ENCODE results near the gene HRC.

HRC gene

DNA sequence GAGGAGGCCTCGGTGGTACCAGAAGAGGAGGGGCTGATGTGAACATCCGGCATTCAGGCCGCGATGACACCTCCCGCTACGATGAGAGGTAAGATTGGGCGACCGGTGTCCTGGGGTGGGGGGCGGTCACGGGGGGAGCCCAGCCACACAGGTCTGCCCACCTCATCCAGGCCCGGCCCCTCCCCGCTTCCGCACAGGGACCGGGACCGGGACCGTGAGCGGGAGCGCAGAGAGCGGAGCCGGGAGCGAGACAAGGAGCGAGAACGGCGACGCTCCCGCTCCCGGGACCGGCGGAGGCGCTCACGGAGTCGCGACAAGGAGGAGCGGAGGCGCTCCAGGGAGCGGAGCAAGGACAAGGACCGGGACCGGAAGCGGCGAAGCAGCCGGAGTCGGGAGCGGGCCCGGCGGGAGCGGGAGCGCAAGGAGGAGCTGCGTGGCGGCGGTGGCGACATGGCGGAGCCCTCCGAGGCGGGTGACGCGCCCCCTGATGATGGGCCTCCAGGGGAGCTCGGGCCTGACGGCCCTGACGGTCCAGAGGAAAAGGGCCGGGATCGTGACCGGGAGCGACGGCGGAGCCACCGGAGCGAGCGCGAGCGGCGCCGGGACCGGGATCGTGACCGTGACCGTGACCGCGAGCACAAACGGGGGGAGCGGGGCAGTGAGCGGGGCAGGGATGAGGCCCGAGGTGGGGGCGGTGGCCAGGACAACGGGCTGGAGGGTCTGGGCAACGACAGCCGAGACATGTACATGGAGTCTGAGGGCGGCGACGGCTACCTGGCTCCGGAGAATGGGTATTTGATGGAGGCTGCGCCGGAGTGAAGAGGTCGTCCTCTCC lies 47.4 kb downstream of the HRC start:
- Histone ChIP-seq H3K9me3 (ENCODE audit: control insufficient read depth in 5 of 5, low read length in 5 of 5) (no peaks in the 10 kb centered on the region), H3K27me3 (ENCODE audit: control insufficient read depth in 5 of 5, insufficient read depth in 4 of 5, low read length in 5 of 5) (no peaks in the 10 kb centered on the region), H3K27ac (ENCODE audit: low read depth, low read length) (no peak overlapping the region), H3K4me1 (ENCODE audit: control insufficient read depth in 5 of 5, insufficient read depth in 5 of 5, low read length in 5 of 5) (peaks cover 0 to 19% (median 0%) of the 10 kb centered on the region in 5 donors), H3K9ac (ENCODE audit: low read length in 5 of 5) (no peak overlapping the region), H3K4me3 (ENCODE audit: low read depth in 1 of 5, low read length in 5 of 5) (no peak overlapping the region), H3K36me3 (ENCODE audit: control insufficient read depth in 5 of 5, insufficient read depth in 5 of 5, low read length in 5 of 5) (peaks cover 0 to 62% (median 60%) of the 10 kb centered on the region in 5 donors)

- Histone ChIP-seq H3K4me1 (ENCODE audit: control insufficient read depth in 5 of 5, insufficient read depth in 5 of 5, low read length in 5 of 5) (peaks cover 0 to 19% (median 0%) of the 10 kb centered on the region in 5 donors), H3K27me3 (ENCODE audit: control insufficient read depth in 5 of 5, insufficient read depth in 4 of 5, low read length in 5 of 5) (no peaks in the 10 kb centered on the region), H3K4me3 (ENCODE audit: low read depth in 1 of 5, low read length in 5 of 5) (no peak overlapping the region), H3K9me3 (ENCODE audit: control insufficient read depth in 5 of 5, low read length in 5 of 5) (no peaks in the 10 kb centered on the region), H3K36me3 (ENCODE audit: control insufficient read depth in 5 of 5, insufficient read depth in 5 of 5, low read length in 5 of 5) (peaks cover 0 to 72% (median 69%) of the 10 kb centered on the region in 5 donors), H3K9ac (ENCODE audit: low read length in 5 of 5) (no peak overlapping the region), H3K27ac (ENCODE audit: low read depth, low read length) (no peak overlapping the region)
These were observed 48.5 kb downstream of the HRC start for GRCh38 chr19:49106648-49107135.

DNA sequence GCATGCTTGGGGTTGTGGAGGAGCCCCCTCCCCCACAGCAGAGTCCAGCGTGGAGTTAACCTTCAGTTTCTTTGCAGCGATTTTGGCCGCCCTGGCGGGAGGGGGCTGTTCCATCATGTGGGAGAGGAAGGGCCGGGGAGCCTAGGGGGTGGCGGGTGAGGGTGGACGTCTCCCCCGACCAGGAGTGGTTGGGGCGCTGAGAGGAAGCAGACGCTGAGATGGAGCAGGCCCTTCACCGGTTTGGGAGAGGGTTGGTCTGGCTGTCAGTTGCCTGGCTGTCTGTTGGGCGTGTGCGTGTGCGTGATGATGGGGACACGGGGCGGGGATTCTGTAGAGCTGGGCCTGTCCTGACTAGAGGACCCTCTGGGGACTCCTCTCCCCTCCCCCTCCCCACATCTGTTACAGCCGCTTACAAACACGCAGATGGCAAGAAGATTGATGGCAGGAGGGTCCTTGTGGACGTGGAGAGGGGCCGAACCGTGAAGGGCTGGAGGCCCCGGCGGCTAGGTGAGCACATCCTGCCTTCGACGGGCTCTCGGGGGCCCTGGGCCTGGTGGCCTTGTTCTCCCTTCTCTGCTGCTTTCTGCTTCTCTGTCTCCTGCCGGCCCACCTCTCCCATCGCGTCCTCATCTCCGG lies 50.8 kb downstream of the HRC start:
- H3K9ac ChIP-seq (ENCODE audit: low read length in 5 of 5) = no peak overlapping the region
- no peaks in the 10 kb centered on the region for H3K27me3 ChIP-seq (ENCODE audit: control insufficient read depth in 5 of 5, insufficient read depth in 4 of 5, low read length in 5 of 5)
- H3K4me3 ChIP-seq (ENCODE audit: low read depth in 1 of 5, low read length in 5 of 5) = no peak overlapping the region
- H3K27ac ChIP-seq (ENCODE audit: low read depth, low read length) = no peak overlapping the region
- peaks cover 0 to 90% (median 87%) of the 10 kb centered on the region in 5 donors for H3K36me3 ChIP-seq (ENCODE audit: control insufficient read depth in 5 of 5, insufficient read depth in 5 of 5, low read length in 5 of 5)
- H3K9me3 ChIP-seq (ENCODE audit: control insufficient read depth in 5 of 5, low read length in 5 of 5) = no peaks in the 10 kb centered on the region
- peaks cover 0 to 12% (median 0%) of the 10 kb centered on the region in 5 donors for H3K4me1 ChIP-seq (ENCODE audit: control insufficient read depth in 5 of 5, insufficient read depth in 5 of 5, low read length in 5 of 5)

DNA sequence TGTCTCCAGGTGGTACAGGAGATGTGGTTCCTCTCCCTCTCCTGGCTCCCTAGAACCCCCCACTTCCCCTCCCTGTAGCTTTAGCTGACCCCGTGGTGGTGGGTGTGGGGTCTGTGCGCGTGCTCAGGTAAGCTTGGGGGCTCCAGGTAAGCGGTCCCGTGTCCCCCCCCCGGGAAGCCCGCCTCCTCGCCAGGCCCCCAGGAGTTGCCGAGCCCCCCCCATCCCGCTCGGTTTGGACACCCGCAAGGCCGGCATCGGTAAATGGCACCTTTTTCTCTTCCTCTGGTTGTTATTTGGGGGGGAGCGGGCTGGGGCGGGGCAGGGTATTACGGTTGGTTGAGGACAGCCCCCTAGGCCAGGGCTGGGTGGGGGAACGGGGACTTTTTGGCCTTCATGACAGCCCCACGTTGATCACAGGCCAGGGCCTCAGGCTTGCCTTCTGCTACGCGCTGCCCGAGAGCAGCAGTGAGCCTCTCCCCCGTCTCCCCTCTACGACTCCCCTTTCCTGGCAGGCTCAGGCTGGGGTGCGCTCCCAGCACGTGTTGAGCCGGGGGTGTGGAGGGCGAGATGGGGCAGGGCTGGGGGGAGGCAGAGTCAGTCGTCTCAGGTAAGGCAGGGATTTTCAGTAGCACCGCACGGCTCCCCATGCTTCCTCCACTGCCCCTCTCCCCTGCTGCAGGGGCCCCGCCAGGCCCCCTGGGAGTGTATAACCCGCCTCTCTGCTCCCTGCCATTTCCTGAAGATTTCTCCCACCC lies 51.7 kb downstream of the HRC start:
- H3K27me3 ChIP-seq (ENCODE audit: control insufficient read depth in 5 of 5, insufficient read depth in 4 of 5, low read length in 5 of 5) = no peaks in the 10 kb centered on the region
- H3K4me3 ChIP-seq (ENCODE audit: low read depth in 1 of 5, low read length in 5 of 5) = no peak overlapping the region
- H3K36me3 ChIP-seq (ENCODE audit: control insufficient read depth in 5 of 5, insufficient read depth in 5 of 5, low read length in 5 of 5) = peaks cover 3 to 92% (median 87%) of the 10 kb centered on the region in 5 donors
- H3K9ac ChIP-seq (ENCODE audit: low read length in 5 of 5) = no peak overlapping the region
- no peak overlapping the region for H3K27ac ChIP-seq (ENCODE audit: low read depth, low read length)
- H3K9me3 ChIP-seq (ENCODE audit: control insufficient read depth in 5 of 5, low read length in 5 of 5) = no peaks in the 10 kb centered on the region
- H3K4me1 ChIP-seq (ENCODE audit: control insufficient read depth in 5 of 5, insufficient read depth in 5 of 5, low read length in 5 of 5) = peaks cover 0 to 4% (median 0%) of the 10 kb centered on the region in 5 donors

DNA sequence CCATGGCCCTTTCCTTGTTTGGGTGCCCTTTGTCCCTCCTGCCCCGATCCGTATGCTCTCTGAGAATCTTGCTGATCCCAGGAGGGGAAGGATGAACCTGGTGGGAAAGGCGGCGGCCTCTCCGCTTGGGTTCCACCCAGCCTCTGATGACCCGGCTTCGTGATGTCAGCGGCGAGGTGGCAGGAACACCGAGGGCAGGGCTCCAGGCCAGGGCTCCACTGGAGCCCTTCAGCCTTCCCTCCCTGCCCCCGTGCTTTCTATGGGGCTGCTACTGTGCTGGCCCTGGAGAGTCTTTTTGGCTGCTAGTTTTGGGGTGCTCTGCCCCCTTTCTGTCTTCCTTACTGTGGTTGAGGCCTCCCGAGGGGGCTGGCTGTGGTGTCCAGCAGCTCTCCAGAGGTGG lies 52.9 kb downstream of the HRC start:
- H3K9me3 ChIP-seq (ENCODE audit: control insufficient read depth in 5 of 5, low read length in 5 of 5) = no peaks in the 10 kb centered on the region
- no peak overlapping the region for H3K9ac ChIP-seq (ENCODE audit: low read length in 5 of 5)
- peaks cover 3 to 91% (median 85%) of the 10 kb centered on the region in 5 donors for H3K36me3 ChIP-seq (ENCODE audit: control insufficient read depth in 5 of 5, insufficient read depth in 5 of 5, low read length in 5 of 5)
- no peak overlapping the region for H3K4me3 ChIP-seq (ENCODE audit: low read depth in 1 of 5, low read length in 5 of 5)
- no peak overlapping the region for H3K27ac ChIP-seq (ENCODE audit: low read depth, low read length)
- H3K4me1 ChIP-seq (ENCODE audit: control insufficient read depth in 5 of 5, insufficient read depth in 5 of 5, low read length in 5 of 5) = peaks cover 0 to 3% (median 0%) of the 10 kb centered on the region in 5 donors
- H3K27me3 ChIP-seq (ENCODE audit: control insufficient read depth in 5 of 5, insufficient read depth in 4 of 5, low read length in 5 of 5) = no peaks in the 10 kb centered on the region
